Gastrocnemius medialis (tissue), 4 donors: Measurements from ENCODE around the gene JAG2. TPM values are rescaled to one million over a fixed set of nuclear protein-coding genes. Genes with fewer than 3 reads are reported as not detected.

Experiments used
- ATAC-seq, 2 donors: fragments of 150-250 bp; one replicate each; pipeline ENCODE4 v1.9.1; 2016
- DNase-seq, 2 donors: peaks; one replicate each; pipeline ENCODE4 v3.0.0-alpha.2; 2019
- H3K27ac ChIP-seq, 4 donors: fragments of 200-600 bp; sonication (generic); 1 replicate in 1 of 4; 2 replicates in 3 of 4; pipeline ENCODE4 v1.5.1; 2016 to 2018; ENCODE audit warnings: mild to moderate bottlenecking in 2 of 4, moderate library complexity in 1 of 4
- H3K27me3 ChIP-seq, 3 donors: fragments of 200-600 bp; sonication (generic) in 2 of 3; 1 replicate in 1 of 3; 2 replicates in 2 of 3; pipeline versions ENCODE4 v1.5.1 to v1.6.0; 2016 to 2019; ENCODE audit warnings: mild to moderate bottlenecking in 1 of 3, moderate library complexity in 1 of 3
- H3K36me3 ChIP-seq, 2 donors: fragments of 200-600 bp; sonication (generic) in 1 of 2; one replicate each; pipeline ENCODE4 v1.5.1; 2017 to 2018
- H3K4me1 ChIP-seq, 2 donors: fragments of 200-600 bp; sonication (generic) in 1 of 2; one replicate each; pipeline ENCODE4 v1.5.1; 2016 to 2017; ENCODE audit warnings: mild to moderate bottlenecking in 2 of 2
- H3K4me3 ChIP-seq, 4 donors: fragments of 200-600 bp; sonication (generic) in 3 of 4; 1 replicate in 1 of 4; 2 replicates in 3 of 4; pipeline ENCODE4 v1.5.1; 2016 to 2019; ENCODE audit warnings: mild to moderate bottlenecking in 2 of 4
- H3K9me3 ChIP-seq, 3 donors: fragments of 200-600 bp; sonication (generic) in 2 of 3; 1 replicate in 1 of 3; 2 replicates in 2 of 3; pipeline ENCODE4 v1.5.1; 2016 to 2019
- POLR2A ChIP-seq, 2 donors: fragments of 450-650 bp; IDR thresholded peaks; one replicate each; pipeline ENCODE4 v1.6.1; 2017; ENCODE audit warnings: antibody characterized with exemption in 2 of 2, mild to moderate bottlenecking in 2 of 2, moderate library complexity in 2 of 2
- in situ Hi-C, 4 donors: fragments of 200-750 bp; cut with MboI; loops; one replicate each; pipeline versions ENCODE4 v1.15.0 to v1.8.0; 2017; ENCODE audit warnings: low sequenced_read_pairs in 4 of 4
- intact Hi-C: fragments of 100-400 bp; cut with DNase I; formaldehyde crosslinking; loops from one replicate; pipeline ENCODE4 v1.15.1; 2023; ENCODE audit warnings: low total_unique reads
- total RNA-seq, 4 donors: library from RNA; depleted of rRNA; stranded (reverse); fragments of >200 nt; gene quantifications; one replicate each; pipeline versions ENCODE4 v1.1.0 to v1.2.3, GENCODE V29; 2016
- TF ChIP-seq, protein P1 (sequence below), 5 experiments: fragments of 450-650 bp in 3 of 5; fragments of 200-600 bp in 2 of 5; sonication (generic) in 2 of 5; IDR thresholded peaks in 4 of 5; conservative IDR thresholded peaks in 1 of 5; 1 replicate in 4 of 5; 2 replicates in 1 of 5; pipeline ENCODE4 v1.5.1; 2016 to 2019; ENCODE audit warnings: antibody characterized with exemption in 5 of 5, mild to moderate bottlenecking in 3 of 5, moderate library complexity in 3 of 5

JAG2 gene
- total RNA-seq, 4 donors from 2014 or later, result 8.0 to 17.9 (median 15.7) TPM

DNA sequence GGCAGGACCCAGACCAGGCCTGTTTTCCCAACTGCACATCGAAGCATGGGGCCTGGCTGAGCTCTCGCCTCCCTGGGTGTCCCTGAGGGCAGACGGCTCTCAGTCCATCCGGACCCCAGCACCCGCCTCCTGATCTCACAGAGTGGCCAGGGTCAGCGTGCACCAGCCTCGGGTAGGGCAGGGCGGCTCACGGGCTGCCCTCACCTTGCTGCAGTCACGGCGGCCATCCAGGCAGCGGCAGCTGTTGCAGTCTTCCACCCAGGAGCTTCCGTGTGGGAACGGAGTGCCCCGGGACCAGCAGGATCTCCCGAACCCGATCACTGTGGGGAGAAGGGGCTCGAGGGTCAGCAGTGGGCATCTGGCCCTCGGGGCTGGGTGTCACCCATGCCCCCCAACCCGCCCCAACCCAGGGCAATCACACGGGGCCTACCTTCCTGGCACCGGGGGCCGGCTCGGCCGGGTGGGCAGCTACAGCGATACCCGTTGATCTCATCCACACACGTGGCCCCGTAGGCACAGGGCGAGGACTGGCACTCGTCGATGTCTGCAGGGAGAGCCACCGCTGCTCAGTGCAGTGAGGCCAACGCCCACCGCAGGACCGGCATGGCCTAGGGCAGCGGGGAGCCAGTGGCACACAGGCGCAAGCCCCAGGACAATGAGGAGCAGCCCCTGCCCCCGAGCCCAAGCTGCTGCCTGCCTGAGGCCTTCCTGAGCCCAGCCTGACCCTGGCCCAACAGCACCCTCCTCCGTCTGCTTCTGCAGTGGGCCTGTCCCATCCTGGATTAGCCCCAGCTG is 22.2 kb downstream of the JAG2 start:
- intact Hi-C loops (no loop called here), in situ Hi-C loops (no loop called here)
- DNase-seq, result peak in 1 of 2 donors; percentile 1
- Histone ChIP-seq H3K4me3 (no peak overlapping the region), H3K27ac (no peak overlapping the region), H3K36me3 (peaks cover 0 to 73% of the 10 kb centered on the region in 2 donors), H3K27me3 (no peaks in the 10 kb centered on the region), H3K4me1 (peaks cover under 1% of the 10 kb centered on the region in 2 donors), H3K9me3 (no peaks in the 10 kb centered on the region)
- TF ChIP-seq, protein P1, sequence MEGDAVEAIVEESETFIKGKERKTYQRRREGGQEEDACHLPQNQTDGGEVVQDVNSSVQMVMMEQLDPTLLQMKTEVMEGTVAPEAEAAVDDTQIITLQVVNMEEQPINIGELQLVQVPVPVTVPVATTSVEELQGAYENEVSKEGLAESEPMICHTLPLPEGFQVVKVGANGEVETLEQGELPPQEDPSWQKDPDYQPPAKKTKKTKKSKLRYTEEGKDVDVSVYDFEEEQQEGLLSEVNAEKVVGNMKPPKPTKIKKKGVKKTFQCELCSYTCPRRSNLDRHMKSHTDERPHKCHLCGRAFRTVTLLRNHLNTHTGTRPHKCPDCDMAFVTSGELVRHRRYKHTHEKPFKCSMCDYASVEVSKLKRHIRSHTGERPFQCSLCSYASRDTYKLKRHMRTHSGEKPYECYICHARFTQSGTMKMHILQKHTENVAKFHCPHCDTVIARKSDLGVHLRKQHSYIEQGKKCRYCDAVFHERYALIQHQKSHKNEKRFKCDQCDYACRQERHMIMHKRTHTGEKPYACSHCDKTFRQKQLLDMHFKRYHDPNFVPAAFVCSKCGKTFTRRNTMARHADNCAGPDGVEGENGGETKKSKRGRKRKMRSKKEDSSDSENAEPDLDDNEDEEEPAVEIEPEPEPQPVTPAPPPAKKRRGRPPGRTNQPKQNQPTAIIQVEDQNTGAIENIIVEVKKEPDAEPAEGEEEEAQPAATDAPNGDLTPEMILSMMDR (IDR thresholded peaks at IDR 0.05 in 4 of 5, conservative IDR thresholded peaks at IDR 0.05 in 1 of 5), result no peak
- TF ChIP-seq POLR2A (IDR thresholded peaks at IDR 0.05), result no peak
- ATAC-seq, result no peak

DNA sequence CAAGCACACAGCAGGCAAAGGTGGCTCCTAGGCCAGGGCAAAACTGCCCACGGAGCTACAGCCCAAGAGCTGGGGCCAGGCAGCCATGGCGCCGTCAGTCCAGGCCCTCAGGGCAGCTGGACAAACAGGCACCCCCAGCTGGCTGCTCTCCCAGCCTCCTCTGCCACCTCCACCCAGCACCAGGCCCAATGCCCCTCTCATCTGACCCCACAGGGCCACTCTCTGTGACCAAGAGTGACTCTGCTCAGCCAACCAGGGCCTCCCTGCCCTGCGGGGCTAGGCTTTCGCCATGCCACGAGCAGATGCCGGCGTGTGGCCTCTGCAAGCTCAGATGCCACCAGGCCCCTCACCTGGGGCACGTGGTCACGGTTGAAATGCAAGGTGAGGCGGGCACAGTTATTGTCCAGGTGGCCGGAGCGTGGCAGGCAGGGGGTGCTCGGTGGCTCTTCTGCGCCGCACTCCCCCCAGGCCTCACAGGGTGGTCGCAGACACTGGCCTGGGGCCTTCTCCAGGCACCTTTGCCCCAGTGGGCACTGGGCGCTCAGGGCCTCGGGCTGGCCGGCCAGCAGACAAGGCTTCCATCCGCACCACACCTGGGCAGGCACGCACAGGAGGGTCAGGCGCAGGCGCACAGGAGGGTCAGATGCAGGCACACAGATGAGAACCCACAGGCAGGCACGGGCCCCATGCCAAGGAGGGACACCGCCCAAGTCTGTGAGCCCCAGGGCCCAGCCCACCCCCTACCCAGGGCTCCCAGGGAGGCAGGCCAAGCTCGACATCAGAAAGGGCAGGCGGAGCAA is 23.0 kb downstream of the JAG2 start:
- TF ChIP-seq, protein P1 (IDR thresholded peaks at IDR 0.05 in 4 of 5, conservative IDR thresholded peaks at IDR 0.05 in 1 of 5), result no peak
- H3K9me3 ChIP-seq, result no peaks in the 10 kb centered on the region
- peaks cover 0 to 76% of the 10 kb centered on the region in 2 donors for H3K36me3 ChIP-seq
- intact Hi-C loops (no loop called here), in situ Hi-C loops (no loop called here)
- peak; percentile 1 to 10 for DNase-seq
- H3K4me3 ChIP-seq, result no peak overlapping the region
- H3K27me3 ChIP-seq, result no peaks in the 10 kb centered on the region
- ATAC-seq, result no peak
- no peaks in the 10 kb centered on the region for H3K4me1 ChIP-seq
- no peak overlapping the region for H3K27ac ChIP-seq

DNA sequence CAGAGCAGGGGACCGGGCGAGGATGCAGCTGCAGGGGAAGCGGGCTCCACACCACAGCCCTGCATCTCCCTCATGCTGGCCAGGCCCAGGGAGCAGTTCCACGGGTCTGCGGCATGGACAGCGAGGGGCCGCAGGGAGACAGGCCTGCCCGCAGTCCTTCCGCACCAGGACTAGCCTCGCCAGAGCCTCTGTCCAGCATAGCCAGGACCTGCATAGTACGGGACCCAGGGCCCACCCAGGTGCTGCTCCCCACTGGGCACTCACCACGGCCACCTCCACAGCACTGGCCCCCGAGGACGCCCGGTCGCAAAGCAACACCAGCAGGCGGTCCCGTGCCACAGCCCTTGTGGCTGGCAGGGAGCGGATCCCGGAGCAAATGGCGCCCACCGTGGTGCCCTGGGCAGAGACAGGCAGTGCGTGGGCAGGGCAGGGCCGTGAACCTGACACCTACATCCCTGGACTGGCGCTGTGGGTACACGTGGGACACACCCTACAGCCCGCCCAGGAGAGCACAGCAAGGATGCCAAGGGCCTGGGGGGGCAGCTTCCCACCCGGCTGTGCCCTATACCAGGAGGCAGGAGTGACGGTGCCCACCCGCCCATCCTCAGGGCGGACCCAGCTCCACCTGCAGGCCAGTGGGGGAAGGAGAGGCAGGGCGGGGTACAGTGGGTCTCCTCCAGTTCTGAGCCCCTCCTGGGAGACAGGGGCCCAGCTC is 23.8 kb downstream of the JAG2 start:
- in situ Hi-C loops, result no loop called here
- H3K36me3 ChIP-seq, result peaks cover 0 to 84% of the 10 kb centered on the region in 2 donors
- H3K27me3 ChIP-seq, result no peaks in the 10 kb centered on the region
- no peak overlapping the region for H3K27ac ChIP-seq
- peaks cover 0 to 4% (median 0%) of the 10 kb centered on the region in 3 donors for H3K9me3 ChIP-seq
- TF ChIP-seq, protein P1 (IDR thresholded peaks at IDR 0.05 in 4 of 5, conservative IDR thresholded peaks at IDR 0.05 in 1 of 5), result no peak
- no peak for TF ChIP-seq POLR2A (IDR thresholded peaks at IDR 0.05)
- no peaks in the 10 kb centered on the region for H3K4me1 ChIP-seq
- H3K4me3 ChIP-seq, result no peak overlapping the region
- intact Hi-C loops, result no loop called here
- DNase-seq (peak in 1 of 2 donors; percentile 11), ATAC-seq (no peak)

DNA sequence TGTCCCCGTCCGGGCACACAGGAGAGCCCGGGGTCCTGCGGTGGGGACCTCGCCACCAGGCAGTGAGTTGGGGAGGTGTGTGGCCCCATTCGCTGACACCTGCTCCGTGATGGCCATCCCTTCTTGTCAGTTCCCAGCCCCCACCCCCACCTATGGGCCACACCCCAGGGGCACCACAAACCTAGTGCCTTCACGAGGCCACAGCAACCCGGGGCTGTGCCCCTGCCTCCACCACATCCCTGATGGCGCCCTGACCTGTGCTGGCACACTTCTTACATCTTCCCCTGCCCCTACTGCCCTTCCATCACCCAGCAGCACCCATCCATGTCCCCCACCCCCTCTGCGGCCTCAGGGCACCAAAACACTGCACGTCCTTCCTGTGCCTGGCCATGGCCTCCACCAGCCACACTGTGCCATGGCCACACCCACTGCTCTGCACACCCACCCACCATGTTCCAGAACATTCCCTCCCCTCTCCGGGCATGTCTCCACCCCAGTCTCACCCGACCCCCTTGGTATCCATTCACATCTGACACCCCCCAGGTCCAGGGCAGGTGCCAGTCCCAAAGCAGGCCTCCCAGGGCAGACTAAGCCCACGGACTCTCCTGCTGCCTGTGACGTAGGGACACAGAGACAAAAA is 24.4 kb downstream of the JAG2 start:
- ATAC-seq (no peak), DNase-seq (peak in 1 of 2 donors; percentile 1)
- TF ChIP-seq POLR2A (IDR thresholded peaks at IDR 0.05), result no peak
- TF ChIP-seq, protein P1 (IDR thresholded peaks at IDR 0.05 in 4 of 5, conservative IDR thresholded peaks at IDR 0.05 in 1 of 5), result no peak
- intact Hi-C loops (no loop called here), in situ Hi-C loops (no loop called here)
- Histone ChIP-seq H3K9me3 (peaks cover 0 to 5% (median 0%) of the 10 kb centered on the region in 3 donors), H3K27me3 (no peaks in the 10 kb centered on the region), H3K36me3 (peaks cover 0 to 85% of the 10 kb centered on the region in 2 donors), H3K4me3 (no peak overlapping the region), H3K4me1 (no peaks in the 10 kb centered on the region), H3K27ac (no peak overlapping the region)
